Kasumi-1 (cell line): ENCODE results near the gene ZNF546.
"Not testable (repeated sequence)": the region's sequence is repeated elsewhere in the genome, so short reads cannot be mapped to it uniquely, and the experiment has no call there.

ENCODE experiments used
- DNase-seq, 2 experiments: peaks; one replicate each; lab custom pipeline; 2025; lab: John Stamatoyannopoulos, UW

ZNF546 gene

GRCh38 chr19:39986643-39987042, 10.2 kb upstream of the ZNF546 start:
- no peak for DNase-seq

DNA sequence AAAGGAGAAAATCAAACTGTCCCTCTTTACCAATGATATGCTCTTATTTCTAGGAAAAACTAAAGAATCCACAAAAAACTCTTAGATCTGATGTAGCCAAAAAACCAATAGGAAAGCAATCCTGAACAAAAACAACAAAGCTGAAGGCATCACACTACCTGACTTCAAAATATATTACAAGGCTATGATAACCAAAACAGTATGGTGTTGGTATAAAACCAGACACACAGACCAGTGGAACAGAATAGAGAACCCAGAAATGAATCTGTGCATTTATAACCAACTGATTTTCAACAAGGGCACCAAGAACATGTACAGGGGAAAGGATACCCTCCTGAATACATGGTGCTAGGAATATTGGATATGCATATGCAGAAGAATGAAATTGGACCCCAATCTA, 9.7 kb upstream of the ZNF546 start:
- no peak for DNase-seq

GRCh38 chr19:39987596-39987995, 9.3 kb upstream of the ZNF546 start:
- no peak for DNase-seq

- no peak for DNase-seq
Observed at GRCh38 chr19:39993605-39994004, 3.3 kb upstream of the ZNF546 start.

DNA sequence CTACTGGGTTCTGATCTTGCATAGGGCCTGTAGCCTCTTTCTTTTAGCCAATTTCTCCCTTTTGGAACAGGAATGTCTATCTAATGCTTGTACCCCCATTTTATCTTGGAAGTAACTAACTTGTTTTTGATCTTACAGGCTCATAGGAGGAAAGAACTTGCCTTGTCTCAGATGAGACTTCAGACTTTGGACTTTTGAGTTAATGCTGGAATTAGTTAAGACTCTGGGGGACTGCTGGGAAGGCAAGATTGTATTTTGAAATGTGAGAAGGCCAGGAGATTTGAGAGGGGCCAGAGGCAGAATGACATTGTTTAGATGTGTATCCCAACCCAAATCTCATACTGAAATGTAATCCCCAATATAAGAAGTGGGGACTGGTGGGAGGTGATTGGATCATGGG, 2.5 kb upstream of the ZNF546 start:
- no peak for DNase-seq

- no peak for DNase-seq
Observed at GRCh38 chr19:39995794-39996193, 1.1 kb upstream of the ZNF546 start.

DNA sequence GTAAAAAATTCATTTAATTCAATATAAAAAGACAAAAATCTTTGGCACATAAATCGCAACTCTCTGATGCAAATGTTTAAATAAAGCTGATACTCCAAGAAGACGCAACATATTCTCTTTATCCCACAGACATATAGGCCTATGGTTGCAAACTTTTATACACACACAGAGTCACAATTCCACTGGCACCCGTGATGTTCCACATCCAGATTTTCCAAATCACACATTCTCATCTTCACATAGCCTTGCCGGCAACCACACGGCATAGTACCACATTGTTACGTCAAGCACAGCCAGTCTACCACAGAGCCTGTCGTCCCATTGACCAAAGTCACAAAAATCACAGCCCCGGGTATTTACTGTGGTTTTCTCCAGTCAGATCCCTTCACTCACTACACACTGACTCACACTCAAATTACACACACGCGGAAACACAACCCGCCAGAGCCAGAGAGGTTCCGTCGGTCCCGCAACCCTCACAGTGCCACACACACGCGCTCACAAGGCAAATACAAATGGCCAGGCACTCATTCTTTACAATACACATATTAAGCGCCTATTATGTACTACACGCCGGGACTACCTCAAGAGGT, 546 bp upstream of the ZNF546 start:
- peak in 1 of 2 experiments; percentile 59 for DNase-seq

DNA sequence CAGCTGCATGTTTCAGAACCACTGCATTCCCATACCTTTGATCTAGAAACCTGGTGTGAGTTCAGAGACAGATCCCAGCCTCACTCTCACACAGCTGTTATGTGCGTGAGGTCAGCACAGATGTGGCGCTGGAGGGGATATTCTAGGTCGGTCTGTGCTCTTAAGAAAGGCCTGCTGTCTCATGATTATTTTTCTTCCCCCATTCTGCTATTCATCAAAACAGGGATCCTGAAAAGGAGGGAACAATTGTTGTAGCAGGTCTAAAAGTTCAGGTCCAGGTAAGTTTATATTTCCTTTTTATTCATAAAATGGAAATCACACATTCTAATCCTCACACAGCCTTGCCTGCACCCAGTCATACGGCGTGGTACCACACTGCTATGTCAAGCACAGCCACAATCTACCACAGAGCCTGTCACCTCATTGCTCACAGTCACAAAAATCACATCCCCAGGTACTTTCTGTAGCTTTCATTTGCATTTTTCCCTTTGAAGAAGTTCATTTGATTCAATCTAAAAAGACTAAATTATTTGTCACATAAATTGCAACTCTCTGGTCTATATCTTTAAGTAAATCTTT, 867 bp downstream of the ZNF546 start:
- DNase-seq = no peak

DNA sequence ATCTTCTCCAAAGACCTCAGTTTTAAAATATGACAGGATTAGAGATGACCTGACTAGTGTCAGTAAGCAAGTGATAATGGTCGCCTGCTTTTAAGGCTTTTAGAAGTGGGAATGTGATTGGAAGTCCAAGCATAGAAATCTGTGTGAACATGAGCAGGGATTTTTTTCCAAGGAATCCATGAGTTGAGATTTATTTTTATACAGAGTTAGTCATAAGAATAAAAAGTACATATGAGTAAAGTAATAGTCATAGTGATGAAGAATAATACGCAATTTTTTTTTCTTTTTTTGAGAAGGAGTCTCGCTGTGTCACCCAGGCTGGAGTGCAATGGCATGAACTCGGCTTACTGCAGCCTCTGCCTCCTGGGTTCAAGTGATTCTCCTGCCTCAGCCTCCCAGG, 1.6 kb downstream of the ZNF546 start:
- DNase-seq = no peak

GRCh38 chr19:40005691-40006272, 8.9 kb downstream of the ZNF546 start:
- no peak for DNase-seq

- no peak for DNase-seq
Observed at GRCh38 chr19:40006273-40006691, 9.4 kb downstream of the ZNF546 start.

DNA sequence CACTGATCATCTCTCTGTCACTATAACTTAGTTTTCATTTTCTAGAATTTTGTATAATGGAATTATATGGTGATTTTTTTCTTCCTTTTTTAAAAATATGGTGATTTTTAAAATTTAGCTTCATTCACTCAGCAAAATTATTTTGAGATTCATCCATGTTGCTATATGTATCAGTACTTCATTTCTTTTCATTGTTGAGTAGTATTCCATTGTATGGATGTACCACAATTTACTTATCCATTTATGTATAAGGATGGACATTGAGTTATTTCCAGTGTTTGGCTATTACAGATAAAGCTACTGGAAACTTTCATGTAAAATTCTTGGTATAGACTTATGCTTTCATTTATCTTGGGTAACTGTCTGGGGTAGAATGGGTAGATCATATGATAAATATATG, 12.8 kb downstream of the ZNF546 start:
- no peak for DNase-seq

DNA sequence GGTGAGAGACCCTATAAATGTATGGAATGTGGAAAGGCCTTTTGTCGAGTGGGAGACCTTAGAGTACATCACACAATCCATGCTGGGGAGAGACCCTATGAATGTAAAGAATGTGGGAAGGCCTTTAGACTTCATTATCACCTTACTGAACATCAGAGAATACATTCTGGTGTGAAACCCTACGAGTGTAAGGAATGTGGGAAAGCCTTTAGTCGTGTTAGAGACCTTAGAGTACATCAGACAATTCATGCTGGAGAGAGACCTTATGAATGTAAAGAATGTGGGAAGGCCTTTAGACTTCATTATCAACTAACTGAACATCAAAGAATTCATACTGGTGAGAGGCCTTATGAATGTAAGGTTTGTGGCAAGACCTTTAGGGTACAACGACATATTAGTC, 17.1 kb downstream of the ZNF546 start:
- DNase-seq = no peak

DNA sequence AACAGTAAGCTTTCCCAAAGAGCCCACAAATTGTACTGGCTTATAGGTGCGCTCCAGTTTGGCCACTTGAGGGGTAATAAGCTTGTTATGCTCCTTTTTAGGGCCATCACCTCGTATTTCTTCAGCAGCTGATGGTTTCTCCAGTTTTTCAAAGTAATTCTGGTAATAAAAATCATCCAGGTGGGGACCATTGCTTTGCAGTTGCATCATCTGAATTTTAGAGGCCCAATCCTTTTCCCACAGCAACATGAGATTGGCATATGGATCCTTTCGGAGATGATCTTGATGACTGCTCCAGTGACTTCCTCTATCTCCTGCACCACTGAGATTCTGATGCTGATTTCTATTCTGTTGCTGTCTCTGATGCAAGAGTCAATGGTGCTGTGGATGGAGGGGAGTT, 27.1 kb downstream of the ZNF546 start:
- DNase-seq = no peak

DNA sequence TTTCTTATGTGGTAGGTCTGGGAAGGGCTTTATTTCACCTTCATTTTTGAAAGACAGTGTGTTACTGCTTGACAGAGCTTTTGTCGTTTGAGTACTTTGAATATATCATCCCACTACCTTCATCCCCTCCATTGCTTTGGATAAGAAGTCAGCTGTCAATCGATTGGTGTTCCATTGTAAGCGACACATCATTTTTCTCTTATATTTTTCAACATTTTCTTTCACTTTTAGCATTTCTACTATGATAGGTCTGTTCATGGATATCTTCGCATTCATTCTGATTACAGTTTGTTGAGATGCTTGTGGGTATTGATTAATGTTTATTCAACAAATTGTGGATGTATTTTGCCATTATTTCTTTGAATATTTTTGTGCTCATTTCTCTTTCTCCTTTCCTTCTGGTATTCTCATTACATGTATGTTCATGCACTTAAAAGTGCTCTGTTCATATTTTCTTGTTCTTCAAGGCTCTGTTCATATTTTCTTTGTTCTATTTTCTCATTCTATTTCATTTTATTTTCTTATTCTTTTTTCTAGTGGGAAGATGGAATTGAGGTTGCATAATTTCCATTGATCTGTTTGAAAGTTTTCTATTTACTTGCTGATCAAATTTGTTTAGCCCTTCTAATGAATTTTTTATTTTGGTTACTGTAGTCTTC, 29.2 kb downstream of the ZNF546 start:
- no peak for DNase-seq

DNA sequence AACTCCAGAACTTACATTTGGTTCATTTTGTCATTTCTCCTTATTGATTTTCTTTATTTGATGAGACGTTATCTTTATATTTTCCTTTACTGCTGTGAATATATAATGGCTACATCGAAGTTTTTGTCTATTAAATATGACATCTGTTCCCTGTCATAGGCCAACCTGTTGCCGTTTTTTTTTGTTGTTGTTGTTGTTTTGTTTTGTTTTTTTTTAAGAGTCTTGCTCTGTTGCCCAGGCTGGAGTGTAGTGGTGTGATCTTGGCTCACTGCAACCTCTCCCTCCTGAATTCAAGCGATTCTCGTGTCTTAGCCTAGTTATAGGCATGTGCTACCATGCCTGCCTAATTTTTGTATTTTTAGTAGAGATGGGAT, 29.7 kb downstream of the ZNF546 start:
- DNase-seq = no peak

- no peak for DNase-seq
Observed at GRCh38 chr19:40033989-40034560, 37.2 kb downstream of the ZNF546 start.

- no peak for DNase-seq
Observed at GRCh38 chr19:40035996-40036395, 39.1 kb downstream of the ZNF546 start.

GRCh38 chr19:40038047-40038446, 41.2 kb downstream of the ZNF546 start:
- not testable (repeated sequence) for DNase-seq

GRCh38 chr19:40041718-40042117, 44.9 kb downstream of the ZNF546 start:
- DNase-seq = not testable (repeated sequence)

GRCh38 chr19:40053491-40053890, 56.6 kb downstream of the ZNF546 start:
- DNase-seq = no peak

- DNase-seq = no peak
Observed at GRCh38 chr19:40054632-40055031, 57.8 kb downstream of the ZNF546 start.

DNA sequence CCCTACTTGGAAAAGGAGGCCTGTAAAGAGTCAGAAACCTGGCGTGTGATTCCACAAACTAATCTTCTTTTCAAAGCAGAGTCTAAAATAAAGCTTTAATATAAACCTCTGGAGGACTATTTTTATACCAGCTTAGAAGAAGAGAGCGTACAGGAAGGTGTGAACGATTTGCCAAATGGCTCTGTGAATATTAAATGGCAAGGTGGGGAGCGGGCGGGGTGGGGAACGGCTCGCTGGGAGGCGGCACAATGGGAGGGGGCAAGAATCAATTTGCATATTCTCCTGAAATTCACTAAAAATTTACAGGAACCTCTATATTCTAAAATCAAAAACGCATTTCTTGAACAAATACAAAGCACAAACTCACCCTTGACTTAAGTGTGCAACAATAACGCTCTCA, 58.2 kb downstream of the ZNF546 start:
- DNase-seq = no peak
